NT2/D1 (cell line): Measurements from ENCODE around the gene CAPN9.

Source experiments
- YY1 ChIP-seq: IDR thresholded peaks from 2 replicates; pipeline ENCODE4 v1.6.1; 2011; ENCODE audit not compliant: insufficient read length, insufficient read depth
- ZNF274 ChIP-seq: IDR thresholded peaks from 2 replicates; pipeline ENCODE4 v1.6.1; 2011; ENCODE audit warnings: mild to moderate bottlenecking, low read depth, low read length

- TF ChIP-seq YY1, result no peak
- TF ChIP-seq ZNF274, result no peak
These were observed 3.4 kb downstream of the CAPN9 start for GRCh38 chr1:230750576-230750975.
